ENCODE measurements around the gene BTN3A1. TPM values are rescaled to one million over a fixed set of nuclear protein-coding genes. Genes with fewer than 3 reads are reported as not detected.
"Not testable (repeated sequence)": the region's sequence is repeated elsewhere in the genome, so short reads cannot be mapped to it uniquely, and the experiment has no call there.

Gene BTN3A1
- total and polyA plus RNA-seq, 2 of the 8 experiments (the other 6 are each of a cell fraction or from before 2014, with no cell fraction given): 4.7 to 5.6 TPM

DNA sequence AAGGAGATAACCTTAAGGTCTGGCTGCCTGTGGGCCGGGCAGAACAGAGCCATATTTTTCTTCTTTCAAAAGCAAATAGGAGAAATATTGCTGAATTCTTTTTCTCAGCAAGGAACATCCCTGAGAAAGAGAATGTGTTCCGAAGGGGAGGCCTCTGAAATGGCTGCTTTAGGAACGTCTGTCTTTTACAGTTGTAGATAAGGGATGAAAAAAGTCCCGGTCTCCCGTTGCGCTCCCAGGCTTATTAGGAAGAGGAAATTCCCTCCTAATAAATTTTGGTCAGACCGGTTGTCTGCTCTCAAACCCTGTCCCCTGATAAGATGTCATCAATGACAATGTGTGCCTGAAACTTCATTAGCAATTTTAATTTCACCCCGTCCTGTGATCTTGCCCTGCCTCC lies 31.6 kb downstream of the BTN3A1 start:
- Histone ChIP-seq H3K9me3 (ENCODE audit: insufficient read depth in 2 of 2, low read depth in 1 of 2, low read length in 1 of 2) (peaks cover 9 to 12% of the 10 kb centered on the region in 2 experiments; a peak in 3 of 4 replicates), H3K36me3 (ENCODE audit: control insufficient read depth in 2 of 4, insufficient read depth in 4 of 4, low read length in 3 of 4) (peaks cover 0 to 19% (median 3%) of the 10 kb centered on the region in 4 experiments; a peak in 5 of 8 replicates)
- H3K4me1 ChIP-seq (replicated peaks in 1 of 4; ENCODE audit: control insufficient read depth in 3 of 4, insufficient read depth in 4 of 4, low read length in 3 of 4); H3K4me3 ChIP-seq (ENCODE audit: extremely low read depth in 1 of 4, insufficient read depth in 2 of 4, low read depth in 3 of 4, low read length in 4 of 4); DNase-seq (ENCODE audit: low read depth in 1 of 2, low spot score in 2 of 2); H2BK15ac ChIP-seq (ENCODE audit: low read length); H3K23ac ChIP-seq (ENCODE audit: insufficient read length); H4K20me1 ChIP-seq (replicated peaks in 1 of 2; ENCODE audit: control insufficient read depth in 1 of 2, insufficient read depth in 2 of 2, low read length in 2 of 2); H3K4ac ChIP-seq (replicated peaks; ENCODE audit: insufficient read length, low read depth, low read length); H4K5ac ChIP-seq (ENCODE audit: insufficient read length, low read depth, low read length); FAIRE-seq; H3K18ac ChIP-seq (ENCODE audit: extremely low read depth, low read length); H2AK5ac ChIP-seq (ENCODE audit: low read depth, low read length); H3K23me2 ChIP-seq (ENCODE audit: low read depth, low read length); POLR2A ChIA-PET (ENCODE audit: partially characterized antibody); H3K9ac ChIP-seq (replicated peaks in 1 of 4; ENCODE audit: extremely low read depth in 1 of 4, low read depth in 3 of 4, low read length in 3 of 4); H4K91ac ChIP-seq (replicated peaks; ENCODE audit: insufficient read length, low read length); H3K56ac ChIP-seq (replicated peaks; ENCODE audit: insufficient read length, low read depth, low read length); H2BK5ac ChIP-seq (ENCODE audit: low read depth, low read length); H3K27ac ChIP-seq (ENCODE audit: low read depth, low read length); H2BK120ac ChIP-seq (replicated peaks; ENCODE audit: low read depth, low read length); H3K4me2 ChIP-seq (ENCODE audit: insufficient read depth in 1 of 2, low read depth in 2 of 2, low read length in 2 of 2); H2BK20ac ChIP-seq (ENCODE audit: low read length); H3K79me2 ChIP-seq (ENCODE audit: control insufficient read depth in 1 of 2, insufficient read depth in 2 of 2, low read length in 2 of 2); CTCF ChIA-PET (ENCODE audit: partially characterized antibody); H2AFZ ChIP-seq (ENCODE audit: low read length); H2BK12ac ChIP-seq (ENCODE audit: low read depth, low read length); H4K8ac ChIP-seq (ENCODE audit: extremely low read depth, insufficient read depth, low read length); H3K27me3 ChIP-seq (replicated peaks in 1 of 4; ENCODE audit: control insufficient read depth in 3 of 4, extremely low read depth in 1 of 4, insufficient read depth in 3 of 4, low read length in 3 of 4); H3K79me1 ChIP-seq (ENCODE audit: low read depth, low read length); H3K14ac ChIP-seq (ENCODE audit: insufficient read length): not testable (repeated sequence)
- peak in 1 of 2 experiments; percentile 57; a peak in 1 of 3 replicates for TF ChIP-seq EP300 (IDR thresholded peaks at IDR 0.05; ENCODE audit: borderline replicate concordance in 1 of 2, low read depth in 2 of 2, low read length in 2 of 2)
- 81% methylated on average over 8 of the region's 8 CpGs; no CpG with 5 or more reads in 1 of the 2 experiments for WGBS, 2 experiments (ENCODE audit: extremely low coverage in 1 of 2, insufficient coverage in 1 of 2, insufficient read length in 1 of 2, insufficient replicate concordance in 2 of 2, low coverage in 1 of 2, low lambda C conversion rate in 2 of 2, missing lambda C conversion rate in 1 of 2)

Data from H1 (cell line).